Measurements from ENCODE around the gene ELL2.

DNA sequence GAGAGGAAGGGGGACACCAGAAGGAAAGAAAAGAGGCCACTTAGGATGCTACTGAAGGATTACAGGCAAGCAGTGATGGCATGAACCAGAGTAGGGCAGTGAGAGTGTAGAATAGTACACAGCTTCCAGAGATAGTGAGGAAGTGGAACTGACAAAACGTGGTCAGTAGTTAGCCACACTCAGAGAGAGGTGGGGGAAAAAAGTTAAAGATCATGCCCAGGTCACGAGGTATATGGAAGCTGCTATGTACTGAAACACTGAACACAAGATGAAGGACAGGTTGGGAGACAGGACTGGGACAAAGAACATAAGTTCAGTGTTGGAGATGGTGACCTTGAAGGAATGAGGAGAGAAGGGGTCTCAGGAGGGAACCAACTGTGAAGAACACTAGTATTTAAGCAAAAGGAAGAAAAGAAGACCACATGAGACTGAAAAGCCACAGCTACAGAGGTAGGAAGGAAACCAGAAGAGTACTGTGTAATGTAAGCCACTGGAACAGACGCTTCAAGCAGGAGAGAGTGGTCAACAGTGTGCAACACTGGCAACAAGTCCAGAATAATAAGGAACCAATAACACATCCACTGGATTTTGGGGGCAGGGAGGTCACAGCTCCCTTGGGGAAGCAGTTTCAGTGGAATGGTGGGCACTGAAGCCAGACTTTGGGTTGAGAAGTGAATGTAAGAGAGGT is 45.5 kb downstream of the ELL2 start:
- TF ChIP-seq SP1 (CRISPR knock-in tag; IDR thresholded peaks at IDR 0.05) (no peak), POLR2AphosphoS5 (IDR thresholded peaks at IDR 0.05; ENCODE audit: control insufficient read depth, insufficient read depth, low read depth, low read length) (no peak), SMC3 (conservative IDR thresholded peaks at IDR 0.05; ENCODE audit: insufficient read depth, low read depth, low read length) (no peak), SREBF1 (IDR thresholded peaks at IDR 0.05; ENCODE audit: borderline replicate concordance, low read depth, low read length) (no peak), CBX2 (IDR thresholded peaks at IDR 0.05; ENCODE audit: insufficient read depth, low read length, poor library complexity, severe bottlenecking) (no peak), SRSF9 (IDR thresholded peaks at IDR 0.05; ENCODE audit: borderline replicate concordance, low read depth, low read length) (no peak), POLR2A (conservative IDR thresholded peaks at IDR 0.05) (no peak)
- TF ChIP-seq, protein P1, sequence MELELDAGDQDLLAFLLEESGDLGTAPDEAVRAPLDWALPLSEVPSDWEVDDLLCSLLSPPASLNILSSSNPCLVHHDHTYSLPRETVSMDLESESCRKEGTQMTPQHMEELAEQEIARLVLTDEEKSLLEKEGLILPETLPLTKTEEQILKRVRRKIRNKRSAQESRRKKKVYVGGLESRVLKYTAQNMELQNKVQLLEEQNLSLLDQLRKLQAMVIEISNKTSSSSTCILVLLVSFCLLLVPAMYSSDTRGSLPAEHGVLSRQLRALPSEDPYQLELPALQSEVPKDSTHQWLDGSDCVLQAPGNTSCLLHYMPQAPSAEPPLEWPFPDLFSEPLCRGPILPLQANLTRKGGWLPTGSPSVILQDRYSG (tag; conservative IDR thresholded peaks at IDR 0.05; ENCODE audit: low read depth), result no peak

All from K562 (cell line).